ENCODE data around the gene ADGRL3.
"Not testable (repeated sequence)": the region's sequence is repeated elsewhere in the genome, so short reads cannot be mapped to it uniquely, and the experiment has no call there.

The ADGRL3 gene

GRCh38 chr4:61509721-61510241, 309.7 kb downstream of the ADGRL3 start:
- not testable (repeated sequence) for DNase-seq

- DNase-seq: no peak
These were observed 311.8 kb downstream of the ADGRL3 start for GRCh38 chr4:61511716-61512488.

GRCh38 chr4:61514991-61515390, 314.9 kb downstream of the ADGRL3 start:
- DNase-seq: no peak

- no peak for DNase-seq
These were observed 317.0 kb downstream of the ADGRL3 start for GRCh38 chr4:61517144-61517543.

DNA sequence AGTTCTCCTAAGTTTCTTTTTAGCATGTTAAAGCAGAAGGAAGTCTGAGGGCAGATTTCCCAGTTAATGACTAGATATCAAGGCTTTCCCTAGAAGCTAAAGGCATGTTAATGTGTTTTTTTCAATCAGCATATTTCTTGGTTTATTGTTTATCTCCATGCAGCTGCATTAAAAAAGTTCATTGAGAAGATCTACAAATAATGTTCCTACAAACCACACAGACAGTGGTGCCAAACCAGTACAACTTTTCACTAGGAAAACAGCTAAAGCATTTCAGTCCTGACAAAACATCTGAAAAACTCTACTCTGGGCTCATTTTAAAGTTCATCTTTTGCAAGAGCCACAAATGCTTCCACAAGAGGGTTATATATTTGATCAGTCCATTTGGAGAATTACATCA, 320.0 kb downstream of the ADGRL3 start:
- DNase-seq: no peak

GRCh38 chr4:61520681-61521160, 320.6 kb downstream of the ADGRL3 start:
- peak; percentile 12 for DNase-seq

GRCh38 chr4:61521451-61521850, 321.3 kb downstream of the ADGRL3 start:
- DNase-seq: no peak

DNA sequence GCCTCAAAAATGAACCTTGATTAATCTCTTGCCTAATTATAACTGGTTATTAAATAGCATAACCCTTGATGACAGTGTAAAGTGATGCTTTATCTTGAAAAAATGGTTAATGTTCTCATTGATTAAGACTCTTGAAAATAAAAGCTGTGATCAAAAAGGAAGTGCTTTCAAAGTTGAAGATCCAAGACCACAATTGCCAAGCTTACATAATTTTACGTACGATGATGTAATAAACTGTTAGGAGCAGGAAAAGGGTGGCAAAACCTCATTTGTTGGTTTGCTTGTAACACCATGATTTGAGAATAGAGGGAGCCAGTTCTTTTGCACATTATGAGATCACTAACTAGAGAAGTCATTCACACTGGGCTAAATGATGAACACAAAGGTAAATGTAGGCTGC, 322.2 kb downstream of the ADGRL3 start:
- no peak for DNase-seq

DNA sequence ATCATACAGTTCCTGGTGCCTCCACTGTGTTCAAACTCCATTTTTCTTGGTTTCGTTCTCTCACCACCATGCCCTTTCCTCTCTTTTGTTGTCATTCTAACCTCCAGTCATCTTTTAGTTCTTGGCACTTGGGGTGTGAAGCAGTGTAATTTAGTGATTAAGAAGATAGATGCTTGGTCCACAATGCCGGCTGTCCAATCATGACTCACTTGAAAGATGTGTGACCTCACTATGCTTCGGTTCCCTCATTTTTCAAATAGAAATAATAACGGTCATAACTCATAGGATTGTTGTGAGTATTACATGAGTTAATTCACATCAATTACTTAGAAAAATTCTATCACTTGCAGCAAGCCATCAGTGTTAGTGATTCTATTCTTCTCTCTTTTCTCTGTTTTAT, 327.8 kb downstream of the ADGRL3 start:
- no peak for DNase-seq

GRCh38 chr4:61528595-61528994, 328.5 kb downstream of the ADGRL3 start:
- DNase-seq: no peak

- peak; percentile 31 for DNase-seq
These were observed 331.1 kb downstream of the ADGRL3 start for GRCh38 chr4:61531188-61531587.

DNA sequence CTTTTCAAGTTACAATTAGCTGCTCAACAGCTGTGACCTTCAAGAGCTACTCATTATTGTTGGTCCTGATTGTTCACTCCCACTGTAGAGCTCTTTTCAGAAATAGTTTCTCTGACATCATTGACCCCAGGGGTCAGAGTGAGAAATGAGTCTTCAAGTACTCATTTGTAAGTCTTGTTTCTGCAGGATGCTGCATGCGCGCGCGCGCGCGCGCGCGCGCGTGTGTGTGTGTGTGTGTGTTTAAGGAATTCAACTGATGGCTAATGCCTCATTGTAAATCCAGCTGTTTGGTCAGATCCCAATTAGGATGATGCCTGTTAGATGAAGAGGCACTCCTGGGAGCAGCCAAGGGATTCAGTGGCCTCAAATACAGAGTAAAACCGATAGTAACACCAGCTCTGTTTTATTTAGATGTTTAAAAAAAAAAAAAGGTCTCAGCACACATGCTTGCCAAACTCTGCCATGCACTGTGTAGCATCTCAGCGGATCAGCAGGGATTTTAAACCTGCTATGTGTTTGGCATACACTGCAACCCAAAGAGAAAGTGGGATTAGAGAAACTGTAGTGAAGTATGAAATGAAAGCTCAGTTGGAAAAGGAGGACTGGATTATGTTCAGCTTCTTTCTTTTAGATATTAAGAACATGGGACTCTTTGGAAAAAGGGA, 332.3 kb downstream of the ADGRL3 start:
- DNase-seq: peak; percentile 2

- no peak for DNase-seq
These were observed 333.0 kb downstream of the ADGRL3 start for GRCh38 chr4:61533140-61533539.

DNA sequence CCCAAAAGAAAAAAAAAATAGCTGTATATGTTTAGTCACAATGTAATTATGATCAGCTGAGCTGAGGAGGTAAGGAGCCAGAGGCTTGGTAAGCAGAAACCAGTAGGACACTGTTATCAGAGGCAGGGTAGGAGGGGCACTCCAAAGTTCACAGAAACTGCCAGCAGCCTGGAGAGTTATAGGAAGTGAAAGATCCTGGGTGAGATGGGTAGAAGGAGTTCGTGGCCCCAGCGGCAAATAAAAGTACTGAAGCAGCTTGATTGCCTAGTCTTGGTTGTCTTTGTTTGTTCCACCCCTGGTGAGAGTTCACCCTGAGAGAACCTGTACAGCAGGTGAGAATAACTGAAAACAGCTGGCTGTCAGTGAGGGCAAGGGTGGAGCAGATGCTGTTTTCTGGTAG, 340.8 kb downstream of the ADGRL3 start:
- peak; percentile 14 for DNase-seq

DNA sequence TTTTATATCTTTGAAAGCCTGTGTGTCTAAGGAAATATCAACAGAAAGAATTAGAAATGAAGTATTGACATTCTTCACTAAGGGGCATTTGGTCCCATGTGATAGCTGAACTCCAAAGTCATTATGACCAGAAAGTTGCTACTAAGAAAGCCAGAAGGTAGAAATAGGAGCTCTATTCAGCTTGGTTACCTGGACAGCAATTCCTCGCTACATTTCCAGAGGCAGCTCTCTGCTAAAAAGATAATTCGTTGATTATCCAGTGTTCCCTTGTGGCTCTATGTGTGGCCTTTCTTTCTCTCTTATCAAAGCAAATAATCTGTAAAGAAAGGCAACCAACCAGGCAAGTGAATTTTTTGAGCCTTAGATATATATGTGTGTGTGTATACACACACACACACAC, 341.3 kb downstream of the ADGRL3 start:
- DNase-seq: no peak

DNA sequence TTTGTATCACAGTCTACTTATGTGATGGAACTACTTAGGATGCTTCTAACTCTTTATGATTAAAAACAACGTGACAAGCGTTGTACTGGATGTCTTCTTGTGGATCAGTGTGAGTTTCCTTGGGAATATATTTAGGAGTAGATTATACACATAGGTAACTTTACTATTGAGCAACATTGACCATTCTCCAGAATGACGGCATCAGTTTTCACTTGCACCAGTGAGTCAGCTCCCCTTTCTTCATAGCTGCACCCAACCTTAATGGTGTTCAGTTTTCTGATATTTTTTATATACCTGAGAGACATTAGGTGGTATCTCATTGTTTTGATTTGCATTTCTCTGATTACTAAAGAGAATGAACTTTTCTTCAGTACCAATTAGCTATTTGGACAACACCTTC, 343.9 kb downstream of the ADGRL3 start:
- no peak for DNase-seq

- no peak for DNase-seq
These were observed 345.9 kb downstream of the ADGRL3 start for GRCh38 chr4:61545902-61546480.

DNA sequence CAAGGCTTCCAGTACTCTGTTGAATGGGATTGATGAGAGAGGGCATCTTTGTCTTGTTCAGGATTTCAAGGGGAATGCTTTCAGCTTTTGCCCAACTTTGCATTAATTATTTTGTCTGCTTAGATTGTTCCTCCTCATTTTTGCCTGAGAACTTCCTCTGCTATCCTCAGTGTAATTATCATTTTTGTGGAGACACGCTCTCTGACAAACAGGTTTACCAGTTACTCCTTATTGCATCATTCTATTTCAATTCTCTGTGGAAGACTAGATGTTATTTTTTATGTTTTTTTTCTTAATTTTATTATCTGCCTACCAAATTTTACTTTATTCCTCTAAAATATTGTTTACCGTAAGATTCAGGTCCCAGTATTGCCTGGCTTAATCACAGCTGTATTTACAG, 349.2 kb downstream of the ADGRL3 start:
- DNase-seq: no peak

- no peak for DNase-seq
These were observed 353.5 kb downstream of the ADGRL3 start for GRCh38 chr4:61553557-61554125.

DNA sequence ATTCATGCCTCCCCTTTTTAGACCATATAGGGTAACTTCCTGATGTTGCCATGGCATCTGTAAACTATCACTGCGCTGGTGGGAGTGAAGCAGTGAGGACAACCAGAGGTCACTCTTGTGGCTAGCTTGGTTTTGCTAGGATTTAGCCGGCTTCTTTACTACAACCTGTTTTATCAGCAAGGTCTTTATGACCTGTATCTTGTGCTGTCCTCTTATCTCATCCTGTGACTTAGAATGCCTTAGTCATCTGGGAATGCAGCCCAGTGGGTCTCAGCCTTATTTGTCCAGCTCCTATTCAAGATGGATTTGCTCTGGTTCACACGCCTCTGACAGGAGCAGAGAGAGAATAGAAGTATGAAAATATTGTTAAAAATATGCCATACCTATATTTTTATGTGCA, 355.7 kb downstream of the ADGRL3 start:
- DNase-seq: no peak

DNA sequence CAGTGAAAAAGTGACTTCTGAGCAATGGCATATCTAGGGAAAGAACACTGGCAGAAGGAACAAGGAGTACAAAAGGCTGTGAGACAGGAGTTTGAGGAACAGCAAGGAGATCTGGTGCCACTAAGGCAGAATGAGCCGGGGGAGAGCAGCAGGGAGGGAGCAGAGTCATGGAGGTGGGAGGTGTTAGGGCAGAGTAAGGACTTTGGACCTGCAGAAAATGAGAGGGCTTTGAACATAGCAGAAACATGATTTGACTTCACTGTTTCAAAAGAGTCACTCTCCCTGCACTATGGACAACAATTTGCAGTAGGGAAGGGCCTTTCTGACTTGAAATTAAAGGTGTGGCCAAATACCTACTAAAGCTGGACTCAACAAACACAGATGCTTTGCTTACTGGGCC, 356.2 kb downstream of the ADGRL3 start:
- no peak for DNase-seq

- no peak for DNase-seq
These were observed 359.3 kb downstream of the ADGRL3 start for GRCh38 chr4:61559396-61559795.

DNA sequence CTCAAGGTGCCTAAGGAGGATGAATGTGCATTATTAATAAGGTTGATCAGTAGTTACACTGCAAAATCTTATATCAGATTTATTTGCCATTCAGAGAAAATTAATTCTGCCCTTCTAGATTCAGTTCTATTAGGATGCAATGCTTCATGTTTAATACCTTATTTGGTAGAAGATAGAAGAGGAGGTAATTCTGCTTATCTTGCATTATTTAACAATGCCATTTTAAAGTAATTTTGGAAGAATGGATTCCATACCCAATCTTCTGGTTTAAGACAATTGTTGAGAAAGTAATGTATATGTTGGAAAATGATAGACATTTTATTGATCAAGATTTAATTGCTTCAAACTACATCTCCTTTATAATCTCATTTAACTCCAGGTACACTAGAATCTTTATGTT, 360.9 kb downstream of the ADGRL3 start:
- no peak for DNase-seq
